ENCODE data around the gene MTHFD1L. TPM values are rescaled to one million over a fixed set of nuclear protein-coding genes. Genes with fewer than 3 reads are reported as not detected.

Gene MTHFD1L
- polyA plus RNA-seq, 2 of the 4 experiments (the other 2 are of a cell fraction), result 27.2 to 63.2 TPM

DNA sequence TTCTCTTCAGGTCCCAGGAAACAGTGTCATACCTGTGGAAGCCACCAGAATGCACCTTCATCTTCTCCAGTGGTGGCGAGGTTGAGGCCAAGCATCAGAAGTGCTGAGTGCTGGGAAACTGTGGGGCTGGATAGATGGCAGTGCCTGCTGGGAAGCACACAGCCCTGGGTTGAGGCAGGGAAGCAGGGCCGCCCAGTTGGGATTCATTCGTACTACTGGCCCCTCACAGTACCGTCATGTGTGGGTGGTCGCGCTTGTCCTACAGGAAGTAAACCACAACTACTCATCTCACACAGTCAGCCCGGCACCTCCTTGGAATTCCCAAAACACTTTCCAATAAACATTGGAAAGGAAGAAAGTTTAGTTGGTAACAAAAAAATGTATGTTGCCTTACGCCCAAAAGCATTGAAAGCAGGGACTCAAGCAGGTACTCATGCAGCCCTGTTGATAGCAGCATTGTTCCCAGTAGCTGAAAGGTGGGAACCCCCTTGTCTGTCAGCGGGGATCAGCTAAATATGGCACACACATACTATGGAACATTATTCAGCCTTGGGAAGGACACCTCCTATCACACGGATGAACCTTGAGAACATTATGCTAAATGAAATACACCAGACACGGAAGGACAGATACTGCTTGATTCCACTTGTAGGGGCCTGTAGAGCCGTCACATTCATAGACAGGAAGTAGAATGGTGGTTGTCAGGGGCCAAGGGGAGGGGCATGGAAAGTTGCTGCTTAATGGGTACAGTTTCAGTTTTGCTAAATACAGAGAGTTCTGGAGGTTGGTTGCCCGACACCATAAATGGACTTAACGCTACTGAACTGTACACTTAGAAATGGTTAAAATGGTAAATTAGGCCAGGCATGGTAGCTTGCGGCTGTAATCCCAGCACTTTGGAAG lies 162.7 kb downstream of the MTHFD1L start:
- ChIA-PET POLR2A (no interaction called here), CTCF (interaction anchor here (1.1 to 3.6 kb wide), 3 partner anchors 14 to 296 kb away, joined by 4 to 22 read pairs (median 14); no protein-coding TSS in a partner anchor)
- peak overlapping the region; percentile 75; a peak in 5 of 6 replicates for H3K27ac ChIP-seq
- FAIRE-seq (no peak), ATAC-seq (no peak; a peak in 2 of 6 replicates), DNase-seq (ENCODE audit: low read depth in 1 of 2, low spot score in 1 of 2) (no peak)
- 93% methylated on average over 13 of the region's 15 CpGs for WGBS (ENCODE audit: missing lambda C conversion rate)
- peaks cover 13% of the 10 kb centered on the region for H3K9me3 ChIP-seq
- H3K4me3 ChIP-seq, result no peak overlapping the region
- peaks cover 26% of the 10 kb centered on the region for H3K4me1 ChIP-seq
- TF ChIP-seq MAFK (IDR thresholded peaks at IDR 0.05; ENCODE audit: partially characterized antibody) (peak; percentile 5), SREBF2 (IDR thresholded peaks at IDR 0.05) (no peak)
- H3K4me2 ChIP-seq, result peak overlapping the region; percentile 35

DNA sequence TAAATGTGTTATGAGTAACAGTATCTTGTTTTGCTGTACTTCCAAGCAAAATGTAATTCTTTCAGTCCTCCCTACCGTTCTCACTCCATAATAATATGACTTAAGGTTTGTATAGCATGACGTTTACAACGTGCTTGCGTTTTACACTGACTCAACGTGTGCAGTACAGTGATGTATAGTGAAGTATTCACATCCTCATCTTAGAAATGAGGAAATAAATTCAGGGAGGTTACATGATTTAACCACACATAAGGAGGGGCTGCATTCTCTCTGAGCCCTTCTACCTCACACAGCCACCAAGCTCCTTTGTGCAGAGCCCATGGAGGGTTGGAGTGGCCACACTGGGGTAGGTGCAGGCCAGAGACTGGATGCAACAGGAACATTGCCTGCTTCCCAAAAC lies 164.5 kb downstream of the MTHFD1L start:
- ChIA-PET CTCF (interaction anchor here (1.6 to 3.0 kb wide), 3 partner anchors 16 to 294 kb away, joined by 5 to 15 read pairs (median 8); no protein-coding TSS in a partner anchor), POLR2A (no interaction called here)
- FAIRE-seq, result no peak
- Histone ChIP-seq H3K4me2 (no peak overlapping the region), H3K4me1 (peaks cover 26% of the 10 kb centered on the region), H3K27ac (peak overlapping the region; percentile 38 to 55; a peak in 4 of 6 replicates), H3K9me3 (peaks cover 13% of the 10 kb centered on the region), H3K4me3 (no peak overlapping the region)
- TF ChIP-seq, protein P1, sequence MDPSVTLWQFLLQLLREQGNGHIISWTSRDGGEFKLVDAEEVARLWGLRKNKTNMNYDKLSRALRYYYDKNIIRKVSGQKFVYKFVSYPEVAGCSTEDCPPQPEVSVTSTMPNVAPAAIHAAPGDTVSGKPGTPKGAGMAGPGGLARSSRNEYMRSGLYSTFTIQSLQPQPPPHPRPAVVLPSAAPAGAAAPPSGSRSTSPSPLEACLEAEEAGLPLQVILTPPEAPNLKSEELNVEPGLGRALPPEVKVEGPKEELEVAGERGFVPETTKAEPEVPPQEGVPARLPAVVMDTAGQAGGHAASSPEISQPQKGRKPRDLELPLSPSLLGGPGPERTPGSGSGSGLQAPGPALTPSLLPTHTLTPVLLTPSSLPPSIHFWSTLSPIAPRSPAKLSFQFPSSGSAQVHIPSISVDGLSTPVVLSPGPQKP (IDR thresholded peaks at IDR 0.05; ENCODE audit: low read depth, low read length), result no peak
- TF ChIP-seq MYC (IDR thresholded peaks at IDR 0.05; ENCODE audit: borderline replicate concordance, low read length), result no peak
- TF ChIP-seq SMC3 (IDR thresholded peaks at IDR 0.05), result no peak
- TF ChIP-seq PHF8 (IDR thresholded peaks at IDR 0.05; ENCODE audit: borderline replicate concordance, low read depth), result no peak
- no peak for TF ChIP-seq EHMT2 (IDR thresholded peaks at IDR 0.05; ENCODE audit: low read depth)
- TF ChIP-seq TFCP2L1 (CRISPR knock-in tag; IDR thresholded peaks at IDR 0.05), result no peak
- no peak for TF ChIP-seq NR3C1 (IDR thresholded peaks at IDR 0.05)
- no peak for TF ChIP-seq CHD4 (IDR thresholded peaks at IDR 0.05; ENCODE audit: borderline replicate concordance)
- TF ChIP-seq CBX8 (IDR thresholded peaks at IDR 0.05), result no peak
- no peak for TF ChIP-seq HOXA7 (CRISPR knock-in tag; IDR thresholded peaks at IDR 0.05)
- 88% methylated on average over 5 of the region's 5 CpGs for WGBS (ENCODE audit: missing lambda C conversion rate)
- no peak for ATAC-seq
- DNase-seq (ENCODE audit: low read depth in 1 of 2, low spot score in 1 of 2), result no peak

DNA sequence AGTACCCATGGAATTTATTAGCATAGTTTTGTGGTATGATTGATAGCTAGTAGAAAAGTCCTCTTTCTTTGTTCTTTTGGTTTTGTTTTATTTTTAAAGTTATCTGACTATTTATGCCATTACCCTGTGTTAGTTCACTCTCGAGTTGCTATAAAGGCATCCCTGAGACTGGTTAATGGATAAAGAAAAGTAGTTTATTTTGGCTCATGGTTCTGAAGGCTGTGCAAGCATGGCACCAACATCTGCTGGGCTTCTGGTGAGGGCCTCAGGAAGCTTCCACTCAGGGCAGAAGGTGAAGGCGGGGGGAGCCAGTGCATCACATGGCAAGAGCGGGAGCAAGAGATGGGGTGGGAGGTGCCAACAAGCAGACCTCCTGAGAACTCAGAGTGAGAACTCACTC lies 166.5 kb downstream of the MTHFD1L start:
- FAIRE-seq, result no peak
- H3K4me2 ChIP-seq, result no peak overlapping the region
- peaks cover 13% of the 10 kb centered on the region for H3K9me3 ChIP-seq
- TF ChIP-seq, protein P2, sequence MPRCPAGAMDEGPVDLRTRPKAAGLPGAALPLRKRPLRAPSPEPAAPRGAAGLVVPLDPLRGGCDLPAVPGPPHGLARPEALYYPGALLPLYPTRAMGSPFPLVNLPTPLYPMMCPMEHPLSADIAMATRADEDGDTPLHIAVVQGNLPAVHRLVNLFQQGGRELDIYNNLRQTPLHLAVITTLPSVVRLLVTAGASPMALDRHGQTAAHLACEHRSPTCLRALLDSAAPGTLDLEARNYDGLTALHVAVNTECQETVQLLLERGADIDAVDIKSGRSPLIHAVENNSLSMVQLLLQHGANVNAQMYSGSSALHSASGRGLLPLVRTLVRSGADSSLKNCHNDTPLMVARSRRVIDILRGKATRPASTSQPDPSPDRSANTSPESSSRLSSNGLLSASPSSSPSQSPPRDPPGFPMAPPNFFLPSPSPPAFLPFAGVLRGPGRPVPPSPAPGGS (IDR thresholded peaks at IDR 0.05), result no peak
- peak overlapping the region in 1 of 2 experiments; percentile 19; a peak in 2 of 6 replicates for H3K27ac ChIP-seq
- peaks cover 26% of the 10 kb centered on the region for H3K4me1 ChIP-seq
- 95% methylated on average over 2 of the region's 3 CpGs for WGBS (ENCODE audit: missing lambda C conversion rate)
- no peak overlapping the region for H3K4me3 ChIP-seq
- POLR2A ChIA-PET, result no interaction called here
- ATAC-seq, result no peak
- DNase-seq (ENCODE audit: low read depth in 1 of 2, low spot score in 1 of 2), result no peak
- CTCF ChIA-PET, result interaction anchor here (2.5 to 3.0 kb wide), 2 partner anchors 18 to 292 kb away, joined by 8 to 15 read pairs; no protein-coding TSS in a partner anchor

DNA sequence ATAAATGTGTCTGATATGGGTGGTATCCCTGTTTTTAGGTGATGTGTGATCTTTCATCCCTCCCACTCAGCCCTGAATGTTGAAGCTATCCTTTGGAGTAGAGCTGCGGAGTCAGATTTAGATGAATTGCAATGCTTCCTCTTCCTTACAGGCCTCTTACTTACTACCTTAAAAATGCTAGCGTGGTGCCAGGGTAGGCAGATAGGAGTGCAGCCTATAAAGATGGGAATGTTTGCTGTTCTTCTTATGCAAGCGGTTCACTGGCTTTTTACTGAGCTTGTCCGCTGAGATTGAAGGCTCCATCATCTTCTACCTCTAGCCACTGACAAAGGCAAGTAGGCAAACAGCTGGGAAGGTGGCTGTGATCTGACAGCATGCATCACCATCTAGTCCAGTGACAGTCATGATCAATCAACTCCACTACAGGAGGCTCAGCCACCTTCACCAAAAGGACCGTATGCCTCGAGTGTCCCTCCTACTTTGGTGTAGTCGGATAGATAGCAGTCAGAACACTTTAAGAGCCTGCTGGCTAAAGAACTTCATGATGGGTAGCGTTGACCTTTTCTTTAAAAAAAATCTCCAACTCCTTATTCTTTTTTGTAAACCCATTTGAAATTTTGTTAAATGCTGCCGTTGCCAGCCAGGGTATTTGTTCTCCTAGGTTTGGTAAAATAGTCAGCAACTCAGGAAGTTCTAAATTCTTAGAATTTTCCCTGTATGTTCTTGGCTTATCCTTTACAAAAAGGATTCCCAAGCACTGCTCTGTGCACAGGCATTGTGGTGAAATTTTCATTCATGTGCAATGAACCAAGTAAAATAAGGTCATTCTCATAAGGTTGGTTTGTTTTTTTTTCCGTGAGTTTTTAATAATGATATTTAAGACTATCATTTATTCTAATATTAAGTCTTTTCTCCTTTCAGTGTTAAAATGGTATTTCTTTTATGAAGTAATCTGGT lies 169.6 kb downstream of the MTHFD1L start:
- POLR2A ChIA-PET, result no interaction called here
- Histone ChIP-seq H3K27ac (peak overlapping the region; percentile 65 to 99), H3K4me2 (no peak overlapping the region)
- TF ChIP-seq HEYL (CRISPR knock-in tag; IDR thresholded peaks at IDR 0.05) (no peak), RCOR1 (IDR thresholded peaks at IDR 0.05; ENCODE audit: low read depth, low read length) (no peak), MAZ (IDR thresholded peaks at IDR 0.05; ENCODE audit: borderline replicate concordance, low read depth, low read length) (no peak), FOSB (CRISPR knock-in tag; IDR thresholded peaks at IDR 0.05) (no peak), CBX2 (IDR thresholded peaks at IDR 0.05; ENCODE audit: borderline replicate concordance, low read depth) (no peak), BHLHE40 (IDR thresholded peaks at IDR 0.05; ENCODE audit: low read depth, low read length) (no peak)
- TF ChIP-seq, protein P3, sequence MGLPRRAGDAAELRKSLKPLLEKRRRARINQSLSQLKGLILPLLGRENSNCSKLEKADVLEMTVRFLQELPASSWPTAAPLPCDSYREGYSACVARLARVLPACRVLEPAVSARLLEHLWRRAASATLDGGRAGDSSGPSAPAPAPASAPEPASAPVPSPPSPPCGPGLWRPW (IDR thresholded peaks at IDR 0.05), result no peak
- TF ChIP-seq, protein P2 (IDR thresholded peaks at IDR 0.05), result no peak

More for the DNA sequence above, 169.6 kb downstream of the MTHFD1L start:
- FAIRE-seq (no peak), DNase-seq (ENCODE audit: low read depth in 1 of 2, low spot score in 1 of 2) (no peak), ATAC-seq (no peak)
- Histone ChIP-seq H3K9me3 (peaks cover 9% of the 10 kb centered on the region), H3K4me3 (no peak overlapping the region), H3K4me1 (peaks cover 39% of the 10 kb centered on the region)
- WGBS (ENCODE audit: missing lambda C conversion rate), result 96% methylated on average over 10 of the region's 10 CpGs
- CTCF ChIA-PET, result no interaction called here
